HL-60 (cell line): Measurements from ENCODE around the gene NR3C2.

Experiments
- POLR2AphosphoS5 ChIP-seq: IDR thresholded peaks from 2 replicates; pipeline ENCODE4 v1.6.1; 2012; ENCODE audit warnings: low read depth
- REST ChIP-seq: IDR thresholded peaks from 2 replicates; pipeline ENCODE4 v1.6.1; 2012; ENCODE audit warnings: low read depth; ENCODE audit not compliant: insufficient replicate concordance
- TF ChIP-seq, protein P1 (sequence below): IDR thresholded peaks from one replicate; pipeline ENCODE4 v1.5.1; 2011; ENCODE audit warnings: low read length, control low read depth, inconsistent platforms; ENCODE audit not compliant: insufficient read depth

DNA sequence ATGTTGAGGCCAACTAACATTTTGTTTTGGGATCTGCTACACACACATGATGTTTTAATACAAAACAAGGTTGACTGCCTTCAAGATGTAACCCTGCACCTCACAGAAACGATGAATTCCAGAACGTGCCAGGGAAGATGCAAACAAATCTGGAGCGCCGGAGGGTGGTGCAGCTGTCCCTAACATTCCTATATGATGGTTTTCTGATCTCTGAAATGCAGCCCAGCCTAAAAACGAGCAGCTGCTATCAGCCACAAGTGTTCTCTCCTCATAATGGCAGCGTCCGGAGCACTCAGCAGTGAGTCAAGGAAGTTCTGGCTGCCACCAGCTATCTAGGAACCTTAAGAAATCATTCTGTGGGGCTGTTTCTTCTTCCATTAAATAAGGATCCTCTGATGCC lies 333.4 kb downstream of the NR3C2 start:
- TF ChIP-seq, protein P1, sequence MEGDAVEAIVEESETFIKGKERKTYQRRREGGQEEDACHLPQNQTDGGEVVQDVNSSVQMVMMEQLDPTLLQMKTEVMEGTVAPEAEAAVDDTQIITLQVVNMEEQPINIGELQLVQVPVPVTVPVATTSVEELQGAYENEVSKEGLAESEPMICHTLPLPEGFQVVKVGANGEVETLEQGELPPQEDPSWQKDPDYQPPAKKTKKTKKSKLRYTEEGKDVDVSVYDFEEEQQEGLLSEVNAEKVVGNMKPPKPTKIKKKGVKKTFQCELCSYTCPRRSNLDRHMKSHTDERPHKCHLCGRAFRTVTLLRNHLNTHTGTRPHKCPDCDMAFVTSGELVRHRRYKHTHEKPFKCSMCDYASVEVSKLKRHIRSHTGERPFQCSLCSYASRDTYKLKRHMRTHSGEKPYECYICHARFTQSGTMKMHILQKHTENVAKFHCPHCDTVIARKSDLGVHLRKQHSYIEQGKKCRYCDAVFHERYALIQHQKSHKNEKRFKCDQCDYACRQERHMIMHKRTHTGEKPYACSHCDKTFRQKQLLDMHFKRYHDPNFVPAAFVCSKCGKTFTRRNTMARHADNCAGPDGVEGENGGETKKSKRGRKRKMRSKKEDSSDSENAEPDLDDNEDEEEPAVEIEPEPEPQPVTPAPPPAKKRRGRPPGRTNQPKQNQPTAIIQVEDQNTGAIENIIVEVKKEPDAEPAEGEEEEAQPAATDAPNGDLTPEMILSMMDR, result no peak
- TF ChIP-seq REST (no peak), POLR2AphosphoS5 (no peak)
